Endothelial cell (in vitro differentiated cells): ENCODE measurements around the gene TBC1D22B. TPM values are rescaled to one million over a fixed set of nuclear protein-coding genes. Genes with fewer than 3 reads are reported as not detected.
A peak's percentile ranks its signal among the peaks of the same experiment; 100 is the strongest.

Source experiments
- DNase-seq: peaks from one replicate; pipeline ENCODE4 v3.0.0; 2021; ENCODE audit warnings: low spot score
- H3K27ac Mint-ChIP-seq: one replicate; pipeline ENCODE4 v1.8.0; 2021; ENCODE audit warnings: mixed read lengths, inconsistent platforms; ENCODE audit not compliant: unreplicated experiment
- H3K27me3 Mint-ChIP-seq: one replicate; pipeline ENCODE4 v1.8.0; 2021; ENCODE audit warnings: mild to moderate bottlenecking, moderate library complexity, mixed read lengths, inconsistent platforms; ENCODE audit not compliant: unreplicated experiment
- H3K36me3 Mint-ChIP-seq: one replicate; pipeline ENCODE4 v1.8.0; 2021; ENCODE audit warnings: mild to moderate bottlenecking, low read depth, mixed read lengths, inconsistent platforms; ENCODE audit not compliant: unreplicated experiment
- H3K4me1 Mint-ChIP-seq: one replicate; pipeline ENCODE4 v1.8.0; 2021; ENCODE audit warnings: mild to moderate bottlenecking, mixed read lengths, inconsistent platforms; ENCODE audit not compliant: unreplicated experiment
- H3K4me3 Mint-ChIP-seq: one replicate; pipeline ENCODE4 v1.8.0; 2021; ENCODE audit warnings: mild to moderate bottlenecking, mixed read lengths, inconsistent platforms; ENCODE audit not compliant: unreplicated experiment
- H3K9me3 Mint-ChIP-seq: one replicate; pipeline ENCODE4 v1.8.0; 2021; ENCODE audit warnings: mixed read lengths, inconsistent platforms; ENCODE audit not compliant: unreplicated experiment
- total RNA-seq: library from RNA; stranded (reverse); fragmentation: NEBNext Ultra II Directional; extraction: Animal tissue kit (Norgen Biotek cat#: 25700); gene quantifications from one replicate; pipeline ENCODE4 v1.2.1, GENCODE V29; 2021; ENCODE audit not compliant: unreplicated experiment
- TF ChIP-seq, protein P1 (sequence below): fragments of 200-600 bp; sonication (generic); IDR thresholded peaks from one replicate; pipeline ENCODE4 v1.5.0; 2021; ENCODE audit warnings: antibody characterized with exemption; ENCODE audit not compliant: unreplicated experiment

The TBC1D22B gene
- total RNA-seq, 1 donor from 2014 or later: 11.8 TPM

DNA sequence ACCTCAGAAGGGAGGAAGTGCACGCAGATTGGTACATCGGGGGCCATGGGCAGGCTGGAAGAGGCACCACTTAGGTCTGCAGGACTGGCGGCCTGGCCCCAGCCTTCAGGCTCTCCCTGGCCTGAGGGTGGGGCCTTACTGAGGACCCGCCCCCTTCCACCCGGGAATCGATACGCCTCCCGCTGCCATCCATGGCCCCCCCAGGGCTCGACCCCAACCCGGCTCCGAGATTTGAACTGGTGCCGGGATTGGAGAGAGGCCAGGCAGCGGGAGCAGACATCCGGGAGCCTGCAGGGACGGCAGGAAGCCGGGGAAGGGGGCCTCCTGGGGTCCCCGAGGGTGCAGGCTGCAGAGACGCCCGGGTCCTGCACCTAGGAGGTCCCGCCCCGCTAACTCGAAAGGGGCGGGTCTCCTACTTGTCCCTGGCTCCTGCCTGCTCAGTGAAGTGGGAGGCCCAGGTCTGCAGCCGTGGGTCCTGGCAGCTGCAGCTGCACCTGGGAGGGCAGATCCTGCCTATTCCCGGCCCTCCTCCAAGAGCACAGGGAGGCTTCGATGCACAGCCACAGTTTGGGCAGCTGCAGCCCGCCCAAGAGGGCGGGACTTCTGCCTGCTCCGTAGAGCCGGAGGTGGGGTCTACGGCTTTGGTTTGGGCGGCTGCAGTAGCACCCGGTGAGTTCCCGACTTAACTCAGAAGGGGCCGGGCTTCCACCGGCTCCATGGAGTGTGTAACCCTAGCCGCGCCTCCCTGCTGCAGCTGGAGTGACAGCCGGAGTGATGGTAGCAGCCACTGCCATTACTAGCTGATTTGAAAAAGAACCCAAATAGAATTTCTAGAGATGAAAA is 35.2 kb upstream of the TBC1D22B start:
- Mint-ChIP-seq H3K4me3 (peak overlapping the region; percentile 94), H3K4me1 (peaks cover 15% of the 10 kb centered on the region), H3K27me3 (no peaks in the 10 kb centered on the region), H3K36me3 (peaks cover 3% of the 10 kb centered on the region), H3K27ac (peak overlapping the region; percentile 27), H3K9me3 (no peaks in the 10 kb centered on the region)
- peak; percentile 79 for DNase-seq
- TF ChIP-seq, protein P1, sequence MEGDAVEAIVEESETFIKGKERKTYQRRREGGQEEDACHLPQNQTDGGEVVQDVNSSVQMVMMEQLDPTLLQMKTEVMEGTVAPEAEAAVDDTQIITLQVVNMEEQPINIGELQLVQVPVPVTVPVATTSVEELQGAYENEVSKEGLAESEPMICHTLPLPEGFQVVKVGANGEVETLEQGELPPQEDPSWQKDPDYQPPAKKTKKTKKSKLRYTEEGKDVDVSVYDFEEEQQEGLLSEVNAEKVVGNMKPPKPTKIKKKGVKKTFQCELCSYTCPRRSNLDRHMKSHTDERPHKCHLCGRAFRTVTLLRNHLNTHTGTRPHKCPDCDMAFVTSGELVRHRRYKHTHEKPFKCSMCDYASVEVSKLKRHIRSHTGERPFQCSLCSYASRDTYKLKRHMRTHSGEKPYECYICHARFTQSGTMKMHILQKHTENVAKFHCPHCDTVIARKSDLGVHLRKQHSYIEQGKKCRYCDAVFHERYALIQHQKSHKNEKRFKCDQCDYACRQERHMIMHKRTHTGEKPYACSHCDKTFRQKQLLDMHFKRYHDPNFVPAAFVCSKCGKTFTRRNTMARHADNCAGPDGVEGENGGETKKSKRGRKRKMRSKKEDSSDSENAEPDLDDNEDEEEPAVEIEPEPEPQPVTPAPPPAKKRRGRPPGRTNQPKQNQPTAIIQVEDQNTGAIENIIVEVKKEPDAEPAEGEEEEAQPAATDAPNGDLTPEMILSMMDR: no peak

DNA sequence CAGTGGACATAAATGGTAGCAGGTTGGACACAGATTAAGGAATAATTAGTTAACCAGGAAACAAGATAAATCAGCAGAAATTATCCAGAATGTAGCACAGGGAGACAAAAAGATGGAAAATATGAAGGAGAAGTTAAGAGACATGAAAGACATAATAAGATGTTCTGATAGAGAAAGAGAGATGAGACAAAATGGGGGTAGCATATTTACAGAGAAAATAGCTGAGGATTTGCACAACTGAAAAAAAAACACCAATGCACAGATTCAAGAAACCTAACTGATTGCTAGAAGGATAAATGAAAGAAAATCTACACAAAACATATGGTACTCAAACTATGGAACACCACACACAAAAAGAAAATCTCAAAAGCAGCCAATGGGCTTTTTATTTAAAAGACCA is 34.6 kb upstream of the TBC1D22B start:
- TF ChIP-seq, protein P1: no peak
- H3K9me3 Mint-ChIP-seq: no peaks in the 10 kb centered on the region
- peaks cover 15% of the 10 kb centered on the region for H3K4me1 Mint-ChIP-seq
- H3K27me3 Mint-ChIP-seq: no peaks in the 10 kb centered on the region
- H3K27ac Mint-ChIP-seq: no peak overlapping the region
- no peak for DNase-seq
- H3K36me3 Mint-ChIP-seq: peaks cover 3% of the 10 kb centered on the region
- H3K4me3 Mint-ChIP-seq: peak overlapping the region; percentile 52

DNA sequence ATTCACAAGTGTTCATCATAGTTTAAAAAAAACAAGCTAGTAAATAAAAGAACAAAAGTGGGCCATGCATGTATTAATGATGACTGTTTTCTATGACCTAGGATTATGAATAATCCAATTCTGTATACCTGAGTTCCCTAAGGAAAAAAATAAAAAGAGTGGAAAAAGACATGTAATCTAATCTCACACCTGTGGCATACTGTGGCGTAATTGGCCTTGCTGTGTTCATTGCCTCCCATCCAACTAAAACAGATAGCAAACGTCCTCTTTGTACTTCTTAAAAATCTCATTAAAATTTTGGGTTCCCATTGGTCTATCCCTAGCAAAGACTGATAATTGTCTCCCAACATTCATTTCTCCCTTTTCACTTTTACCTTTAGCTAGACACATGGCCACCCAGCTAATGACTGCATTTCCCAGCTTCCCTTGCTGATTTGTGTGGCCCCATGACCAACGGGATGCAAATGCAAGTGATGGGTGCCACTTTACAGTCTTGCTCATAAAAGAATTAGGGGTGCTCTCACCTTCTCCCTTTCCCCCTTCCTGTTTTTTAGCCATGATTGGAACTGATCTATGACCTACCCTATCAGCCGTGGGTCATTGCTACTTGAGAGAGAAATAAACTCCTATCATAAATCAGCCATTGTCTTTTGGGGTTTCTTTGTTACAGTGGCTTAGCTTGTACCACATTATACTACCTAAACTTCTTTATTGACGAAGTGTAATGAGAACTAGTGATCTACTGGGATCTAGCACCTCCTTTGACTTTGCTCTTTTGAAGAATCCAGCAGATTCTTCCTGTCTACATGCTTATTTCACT is 32.0 kb upstream of the TBC1D22B start:
- DNase-seq: no peak
- Mint-ChIP-seq H3K4me3 (no peak overlapping the region), H3K9me3 (no peaks in the 10 kb centered on the region), H3K27ac (no peak overlapping the region), H3K36me3 (no peaks in the 10 kb centered on the region), H3K4me1 (peaks cover 12% of the 10 kb centered on the region), H3K27me3 (no peaks in the 10 kb centered on the region)
- TF ChIP-seq, protein P1: no peak

DNA sequence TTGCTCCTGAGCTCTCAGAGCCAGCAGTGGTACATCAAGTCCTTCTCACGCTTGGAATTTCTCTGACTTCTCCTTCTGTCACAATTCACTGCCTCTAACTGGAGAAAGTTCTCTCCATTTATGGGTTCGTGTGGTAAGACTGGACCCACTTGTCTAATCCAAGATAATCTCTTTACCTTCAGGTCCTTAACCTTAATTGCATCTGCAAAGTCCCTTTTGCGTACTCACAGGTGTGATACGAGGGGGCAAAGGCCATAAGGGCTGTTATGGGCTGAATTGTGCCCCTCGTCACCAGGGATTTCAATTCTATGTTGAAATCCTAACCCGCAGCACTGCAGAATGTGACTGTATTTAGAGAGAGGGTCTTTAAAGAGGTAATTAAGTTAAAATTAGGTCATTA is 27.5 kb upstream of the TBC1D22B start:
- DNase-seq: no peak
- Mint-ChIP-seq H3K4me1 (peaks cover 18% of the 10 kb centered on the region), H3K9me3 (no peaks in the 10 kb centered on the region), H3K27me3 (no peaks in the 10 kb centered on the region), H3K36me3 (no peaks in the 10 kb centered on the region), H3K4me3 (no peak overlapping the region), H3K27ac (no peak overlapping the region)
- TF ChIP-seq, protein P1: no peak
